ENCODE results near the gene P4HB.

P4HB gene
- total RNA-seq, result 243 to 364 reads per million in 2 donors

DNA sequence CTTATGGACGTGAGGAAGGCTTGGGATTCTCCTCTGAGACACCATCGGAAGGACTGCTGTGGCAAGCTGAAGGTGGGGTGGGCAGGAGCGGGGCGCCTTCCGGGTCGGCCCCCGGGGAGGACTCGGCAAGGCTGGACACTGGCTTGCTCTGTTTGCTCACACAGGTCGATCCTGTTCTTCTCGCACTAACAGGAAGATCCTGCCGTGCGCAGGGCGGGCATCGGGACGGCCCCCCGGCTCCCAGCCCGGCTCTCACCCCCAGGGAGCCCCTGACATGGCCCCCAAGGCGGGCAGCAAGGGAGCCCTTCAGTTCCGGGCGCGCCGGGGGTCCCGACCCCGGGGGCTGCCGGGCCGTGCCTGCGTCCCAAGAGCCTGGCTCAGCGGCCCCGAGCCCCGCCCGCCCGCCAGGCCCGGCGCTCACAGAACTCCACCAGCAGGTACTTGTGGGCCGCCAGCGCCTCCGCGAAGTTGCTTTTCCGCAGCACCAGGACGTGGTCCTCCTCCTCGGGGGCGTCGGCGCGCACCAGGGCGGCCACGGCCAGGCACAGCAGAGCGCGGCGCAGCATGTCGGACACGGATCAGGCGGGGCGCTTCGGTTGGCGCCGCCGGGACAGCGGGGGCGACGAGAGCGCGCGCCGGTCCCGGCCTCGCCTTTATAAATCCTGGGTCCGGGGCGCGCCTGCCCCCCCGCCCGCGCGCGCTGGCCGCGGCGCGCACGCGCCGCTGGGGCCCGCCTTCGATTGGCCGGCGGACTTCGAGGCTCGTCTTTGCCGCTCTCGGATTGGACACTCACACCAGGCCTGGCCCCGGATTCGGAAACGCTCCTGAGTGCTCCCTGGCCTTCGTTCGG, at the start of gene P4HB:
Gene P4HB (minus strand): TSS at position 630 of the 850 bp plus-strand sequence. CDS start 64 bp downstream, at position 566.
- DNase-seq, result peak in 1 of 5 experiments; percentile 95

- DNase-seq, result no peak
Measured at GRCh38 chr17:81909231-81909630, 48.9 kb upstream of the P4HB start.

DNA sequence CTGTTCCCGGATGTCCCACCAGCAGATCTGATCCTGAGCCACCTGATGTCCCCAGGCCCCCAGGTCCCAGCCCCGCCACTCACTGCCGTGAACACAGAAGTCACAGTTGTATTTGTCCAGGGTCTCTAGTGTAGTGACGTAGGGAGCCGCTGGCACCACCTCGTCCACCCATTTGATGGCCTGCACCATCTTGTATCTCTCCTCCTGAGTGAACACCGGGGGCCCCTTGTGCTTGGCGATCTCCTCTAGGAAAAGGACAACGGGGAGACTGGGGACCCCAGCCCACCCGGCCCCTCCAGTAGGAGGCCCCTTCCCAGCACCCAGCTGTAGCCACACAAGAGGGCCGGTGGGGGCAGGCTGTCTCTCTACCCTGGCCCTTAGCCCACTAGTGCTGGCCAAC, 48.5 kb upstream of the P4HB start:
- DNase-seq, result no peak

DNA sequence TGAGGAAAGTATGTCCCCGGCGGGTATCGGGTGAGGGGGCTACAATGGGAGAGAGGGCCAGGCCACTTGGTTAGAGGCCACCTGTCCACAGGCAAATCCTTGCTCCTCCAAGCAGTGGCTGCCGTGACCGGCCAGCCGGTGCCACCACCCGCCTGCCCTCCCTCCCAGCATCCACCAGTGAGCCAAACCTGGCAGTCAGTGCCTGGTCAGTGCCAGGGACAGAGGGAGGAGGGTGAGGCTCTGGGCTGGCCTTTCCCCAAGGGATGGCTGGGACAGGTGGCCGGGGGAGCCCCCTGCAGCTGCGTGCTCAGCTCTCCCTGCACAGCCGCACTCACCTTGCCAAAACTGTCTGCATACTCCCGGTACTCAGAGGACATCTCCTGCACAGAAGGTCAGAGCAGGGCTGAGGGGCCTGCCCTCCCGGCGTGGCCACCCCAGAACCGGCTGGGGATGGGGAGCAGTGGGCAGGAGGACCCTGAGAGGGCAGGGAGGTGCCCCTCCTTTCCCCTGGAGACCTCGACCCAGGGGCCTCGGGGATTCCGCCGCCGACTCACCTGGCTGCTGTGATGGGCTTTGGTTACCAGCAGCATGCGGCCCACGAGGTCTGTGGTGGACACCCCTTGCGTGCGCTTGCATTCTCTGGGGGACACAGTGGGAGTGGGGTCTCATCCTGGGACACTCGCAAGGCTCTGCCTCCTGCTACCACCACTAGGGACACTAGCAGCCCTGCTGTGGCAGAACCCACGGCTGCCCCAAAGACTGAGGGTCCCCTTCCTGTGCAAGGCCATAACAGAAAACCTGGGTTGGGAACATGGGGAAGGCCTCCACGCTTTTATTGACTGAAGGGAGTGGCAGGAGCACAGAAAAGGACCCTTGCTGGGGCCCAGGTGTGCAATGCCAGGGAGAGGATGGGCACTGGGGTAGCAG, 47.1 kb upstream of the P4HB start:
- DNase-seq, result no peak

DNA sequence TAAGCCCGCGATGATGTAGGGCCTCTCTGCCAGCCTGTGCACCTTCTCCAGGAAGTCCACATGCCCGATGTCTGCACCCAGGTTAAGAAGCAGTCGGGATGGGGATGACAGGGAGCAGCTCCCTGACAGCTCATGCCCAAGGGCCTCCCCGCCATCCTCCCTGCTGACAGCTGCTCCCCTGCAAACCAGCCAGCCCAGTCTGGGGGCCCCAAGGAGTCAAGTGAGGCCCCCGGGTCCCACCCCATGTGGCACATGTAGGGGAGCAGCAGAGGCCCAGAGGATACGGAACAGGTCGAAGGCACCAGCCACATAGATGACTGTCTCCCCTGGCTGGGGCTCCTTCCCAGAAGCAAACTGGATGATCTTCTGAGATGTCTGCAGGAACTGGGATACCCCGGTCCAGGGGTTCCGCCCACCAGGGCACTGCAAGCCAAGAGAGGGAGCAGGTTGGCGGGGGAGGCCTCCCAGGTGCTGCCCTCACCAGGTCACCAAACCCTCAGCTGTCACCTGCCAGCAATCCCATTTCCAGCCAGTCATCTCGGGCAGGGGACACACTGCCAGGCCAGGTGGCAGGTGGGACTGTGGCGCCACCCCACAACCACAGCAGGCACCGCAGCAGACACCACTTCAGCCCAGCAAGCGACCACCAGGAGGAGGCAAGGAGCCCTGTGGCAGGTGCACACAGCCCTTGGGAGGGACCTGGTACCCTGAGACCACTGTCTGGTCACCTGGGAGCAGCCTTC, 46.3 kb upstream of the P4HB start:
- no peak for DNase-seq

DNA sequence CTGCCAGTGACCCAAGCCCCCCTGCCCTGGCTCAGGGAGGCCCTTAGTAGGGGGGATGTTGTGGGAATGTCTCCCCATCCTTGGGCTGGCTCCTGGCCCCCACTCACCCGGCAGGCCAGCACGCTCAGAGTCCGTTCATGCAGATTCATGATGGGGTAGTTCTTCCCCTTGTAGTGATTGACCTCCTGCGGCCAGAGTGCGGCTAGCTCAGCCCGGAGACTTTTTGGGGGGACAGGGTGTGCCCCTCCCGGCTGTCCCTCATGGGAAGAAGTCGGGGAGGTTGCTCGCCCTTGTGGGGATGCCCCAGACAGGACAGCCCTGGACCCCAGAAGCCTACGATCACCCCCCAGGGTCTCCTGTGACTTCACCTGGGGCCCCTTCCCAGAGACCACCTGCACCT, 45.7 kb upstream of the P4HB start:
- DNase-seq, result no peak

DNA sequence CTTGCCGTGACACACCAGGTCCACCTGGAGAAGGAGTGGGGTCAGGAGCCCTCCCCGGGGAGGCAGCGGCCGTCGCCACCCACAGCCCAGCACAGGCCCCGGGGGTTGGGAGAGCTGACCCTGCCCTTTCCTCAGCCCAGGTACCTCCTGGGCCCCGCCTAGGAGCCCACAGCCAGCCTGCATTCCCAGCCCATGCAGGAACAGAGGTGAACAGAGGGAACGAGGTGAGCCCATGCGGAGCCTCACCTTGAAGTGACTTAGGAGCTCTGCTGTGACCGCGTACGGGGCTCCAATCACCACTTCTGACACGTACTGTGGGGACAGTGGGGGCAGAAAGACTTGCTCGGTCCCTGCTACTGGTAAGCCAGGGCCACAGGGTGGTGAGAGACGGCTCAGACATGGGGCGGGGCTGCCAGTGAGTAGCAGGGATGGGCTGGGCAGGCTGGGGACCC, 45.1 kb upstream of the P4HB start:
- no peak for DNase-seq

- DNase-seq, result no peak
Measured at GRCh38 chr17:81904600-81905423, 44.5 kb upstream of the P4HB start.

DNA sequence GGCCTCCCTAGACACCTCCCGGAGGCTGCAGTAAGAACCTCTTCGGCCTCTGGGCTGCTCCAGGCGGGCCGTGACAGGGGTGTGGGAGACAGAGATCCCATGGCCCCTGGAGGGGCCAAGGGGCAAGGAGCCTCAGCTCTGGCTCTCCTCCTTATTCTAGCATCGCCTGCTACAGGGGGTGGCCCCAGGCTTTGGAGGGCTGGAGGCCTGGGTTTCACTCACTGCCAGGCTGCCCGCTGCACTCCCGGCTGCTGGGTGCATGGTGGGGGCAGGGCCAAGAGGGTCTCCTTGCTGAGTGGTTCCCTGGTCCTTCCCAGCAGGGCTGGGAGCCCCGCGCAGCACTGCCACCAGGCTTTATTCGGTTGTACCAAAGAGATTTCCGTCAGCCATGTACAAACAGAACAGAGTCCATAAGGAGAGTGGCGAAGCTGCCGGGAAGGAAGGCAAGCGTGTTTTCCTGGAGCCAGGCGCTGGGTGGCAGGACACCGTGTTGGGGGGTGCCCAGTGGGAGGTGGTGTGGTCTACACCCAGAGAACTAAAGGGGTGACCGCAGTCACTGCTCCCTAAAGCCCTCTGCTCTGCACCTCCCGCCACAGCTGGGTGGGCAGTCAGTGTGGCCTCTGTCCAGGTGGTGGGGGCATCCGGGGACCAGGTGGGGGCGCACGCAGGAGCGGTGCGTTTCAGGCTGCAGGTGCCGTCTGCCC, 43.7 kb upstream of the P4HB start:
- DNase-seq, result no peak

- no peak for DNase-seq
Measured at GRCh38 chr17:81903415-81903831, 43.1 kb upstream of the P4HB start.

GRCh38 chr17:81902653-81903414, 42.5 kb upstream of the P4HB start:
- no peak for DNase-seq

DNA sequence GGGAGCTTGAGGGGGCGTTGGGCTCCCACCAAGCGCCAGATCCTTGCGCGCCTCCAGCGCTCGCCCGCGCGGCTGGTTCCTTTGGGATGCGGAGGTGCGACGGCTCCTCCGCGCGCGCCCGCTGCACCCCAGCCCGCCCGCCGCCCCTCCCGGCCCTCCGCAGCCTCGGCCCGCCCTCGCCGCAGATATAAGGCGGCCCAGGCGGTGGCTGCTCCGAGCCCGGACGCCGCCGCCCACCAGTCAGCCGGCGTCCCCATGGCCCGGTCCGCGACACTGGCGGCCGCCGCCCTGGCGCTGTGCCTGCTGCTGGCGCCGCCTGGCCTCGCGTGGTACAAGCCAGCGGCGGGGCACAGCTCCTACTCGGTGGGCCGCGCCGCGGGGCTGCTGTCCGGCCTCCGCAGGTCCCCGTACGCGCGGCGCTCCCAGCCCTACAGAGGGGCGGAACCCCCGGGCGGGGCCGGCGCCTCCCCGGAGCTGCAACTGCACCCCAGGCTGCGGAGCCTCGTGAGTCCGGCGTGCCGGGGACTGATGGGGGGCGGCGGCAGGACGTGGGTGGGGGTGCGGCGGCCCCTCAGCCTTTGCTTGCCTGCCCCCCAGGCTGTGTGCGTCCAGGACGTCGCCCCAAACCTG, 41.8 kb upstream of the P4HB start, which contains the start of gene NPB:
Gene NPB (plus strand): TSS at position 216 of the 630 bp plus-strand sequence. CDS start 40 bp downstream, at position 256.
- DNase-seq, result peak in 1 of 5 experiments; percentile 26

- no peak for DNase-seq
Measured at GRCh38 chr17:81901167-81902022, 41.1 kb upstream of the P4HB start.

- DNase-seq, result no peak
Measured at GRCh38 chr17:81900181-81900820, 40.0 kb upstream of the P4HB start.

GRCh38 chr17:81899514-81900166, 39.3 kb upstream of the P4HB start:
- DNase-seq, result no peak

- DNase-seq, result no peak
Measured at GRCh38 chr17:81898885-81899284, 38.5 kb upstream of the P4HB start.

DNA sequence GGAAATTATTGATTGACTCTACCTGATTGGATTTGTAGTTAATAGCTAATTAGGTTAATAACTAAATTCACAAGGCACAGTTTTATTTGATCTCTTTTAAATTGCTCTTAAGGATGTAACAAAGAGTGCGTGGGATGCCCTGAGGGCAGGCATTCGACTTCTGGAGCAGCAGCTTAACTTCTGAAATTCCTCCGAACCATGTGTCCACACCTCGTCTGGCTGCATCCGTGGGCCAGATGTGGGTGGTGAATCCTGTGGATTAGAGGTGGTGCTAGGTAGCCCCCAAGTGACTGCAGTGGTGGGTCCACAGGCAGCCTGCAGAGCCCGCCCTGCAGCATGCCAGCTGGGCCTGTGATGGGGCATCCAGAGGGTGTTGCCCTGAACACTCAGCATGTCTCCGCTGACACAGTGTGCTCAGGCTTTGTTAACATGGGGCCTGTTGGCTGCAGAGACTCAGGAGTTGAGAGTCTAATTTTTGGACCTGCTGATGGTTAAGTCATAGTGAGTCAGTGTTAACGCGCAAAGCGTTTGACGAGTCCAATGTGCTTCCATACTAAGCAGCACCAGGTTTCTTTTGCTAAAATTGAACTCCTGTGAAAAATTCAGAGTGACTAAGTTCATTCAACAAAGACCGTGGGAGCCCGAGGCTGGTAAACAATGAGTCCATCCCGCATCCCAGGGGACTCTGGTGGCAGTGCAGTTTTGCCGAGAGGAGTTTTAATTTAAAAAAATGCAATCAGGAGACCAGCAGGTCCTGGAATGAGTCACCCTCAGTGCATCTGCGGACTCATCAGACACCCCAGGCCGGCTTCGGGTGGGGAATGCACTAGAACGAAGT, 37.9 kb upstream of the P4HB start:
- no peak for DNase-seq

Data from T-helper 2 cell (primary cell).